A673 (cell line): ENCODE results near the gene ECHS1. TPM values are rescaled to one million over a fixed set of nuclear protein-coding genes. Genes with fewer than 3 reads are reported as not detected.

ENCODE experiments used
- Bru-seq: library from RNA; stranded (reverse); fragments of 400-500 nt; gene quantifications from one replicate; lab custom pipeline; 2021; lab: Mats Ljungman, UMichigan
- BruChase-seq, 2 experiments: library from RNA; stranded (reverse); fragments of 400-500 nt; gene quantifications; one replicate each; lab custom pipeline; 2021; lab: Mats Ljungman, UMichigan
- BruUV-seq: library from RNA; stranded (reverse); fragments of 400-500 nt; replicated peaks from 2 replicates; lab custom pipeline; 2021; lab: Mats Ljungman, UMichigan
- CTCF ChIA-PET: fragments of 300-600 bp; sonication (Branson Sonifier 250); formaldehyde crosslinking; loops from one replicate; lab custom pipeline; 2022; ENCODE audit warnings: antibody characterized with exemption; lab: Charles Lee
- POLR2A ChIA-PET: fragments of 300-600 bp; sonication (Branson Sonifier 250); formaldehyde crosslinking; loops from one replicate; lab custom pipeline; 2022; ENCODE audit warnings: antibody characterized with exemption; ENCODE audit not compliant: low non-redundant PET; lab: Charles Lee
- DNase-seq: peaks from one replicate; pipeline ENCODE4 v3.0.0-alpha.2; 2015; ENCODE audit warnings: low spot score
- H3K27ac ChIP-seq: fragments of 200-600 bp; sonication (generic); 2 replicates; pipeline ENCODE4 v1.5.1; 2016; ENCODE audit warnings: mixed run types, low read depth, mild to moderate bottlenecking, mixed read lengths, antibody characterized with exemption, low read length; ENCODE audit not compliant: poor library complexity, severe bottlenecking
- H3K27me3 ChIP-seq: fragments of 200-600 bp; sonication (generic); replicated peaks from 2 replicates; pipeline ENCODE4 v1.6.1; 2017; ENCODE audit warnings: mixed run types, low read depth, mild to moderate bottlenecking, mixed read lengths, antibody characterized with exemption, low read length; ENCODE audit not compliant: insufficient read depth, poor library complexity
- H3K36me3 ChIP-seq: fragments of 200-600 bp; sonication (generic); 2 replicates; pipeline ENCODE4 v1.6.1; 2016; ENCODE audit warnings: mixed run types, mild to moderate bottlenecking, mixed read lengths, antibody characterized with exemption, low read length; ENCODE audit not compliant: insufficient read depth, poor library complexity, severe bottlenecking
- H3K4me1 ChIP-seq: fragments of 200-600 bp; sonication (generic); 2 replicates; pipeline ENCODE4 v1.6.1; 2017; ENCODE audit warnings: mixed run types, mild to moderate bottlenecking, mixed read lengths, antibody characterized with exemption, low read length; ENCODE audit not compliant: insufficient read depth, poor library complexity, severe bottlenecking
- H3K4me3 ChIP-seq: fragments of 200-600 bp; sonication (generic); 2 replicates; pipeline ENCODE4 v1.5.1; 2016; ENCODE audit warnings: low read depth, mixed run types, mild to moderate bottlenecking, mixed read lengths, low read length; ENCODE audit not compliant: poor library complexity, severe bottlenecking
- H3K9me3 ChIP-seq: fragments of 200-600 bp; sonication (generic); 2 replicates; pipeline ENCODE4 v1.6.1; 2016; ENCODE audit warnings: mixed run types, low read depth, mild to moderate bottlenecking, mixed read lengths, antibody characterized with exemption, low read length; ENCODE audit not compliant: poor library complexity, severe bottlenecking
- CTCF ChIP-seq: fragments of 300-800, 200-600 bp; sonication (generic); conservative IDR thresholded peaks from 2 replicates; pipeline ENCODE4 v1.5.1; 2017; ENCODE audit warnings: low read depth, mild to moderate bottlenecking, antibody characterized with exemption, low read length, moderate library complexity, mixed read lengths
- EZH2 ChIP-seq: fragments of 200-600 bp; sonication (generic); IDR thresholded peaks from 2 replicates; pipeline ENCODE4 v1.6.1; 2017; ENCODE audit warnings: borderline replicate concordance, low read depth, mild to moderate bottlenecking, mixed read lengths, antibody characterized with exemption, low read length; ENCODE audit not compliant: poor library complexity, severe bottlenecking
- intact Hi-C: fragments of 100-400 bp; cut with micrococcal nuclease; formaldehyde crosslinking; loops from one replicate; pipeline ENCODE4 v1.10.0; 2022; ENCODE audit not compliant: unreplicated experiment
- long read RNA-seq: library from polyadenylated mRNA; stranded (forward); transcript quantifications from one replicate; pipeline ENCODE4 v2.0.0, GENCODE V29; 2022
- total RNA-seq: library from RNA; stranded (reverse); gene quantifications from 2 replicates; pipeline ENCODE4 v1.2.3, GENCODE V29; 2021

The ECHS1 gene
- total RNA-seq, result 96.3 and 101 TPM in 2 replicates
- percentile 68 among the genes with signal in this experiment for Bru-seq, nascent RNA
- BruChase-seq, experiment 1, labeled RNA remaining after a 2-hour chase, result percentile 66 among the genes with signal in this experiment
- BruChase-seq, experiment 2, labeled RNA remaining after a 6-hour chase, result percentile 80 among the genes with signal in this experiment
- long read RNA-seq, transcript ECHS1-201 (8 exons, 1,617 nt), result major isoform, 519 of 548 reads
- long read RNA-seq, partial matches to known transcripts, result 6 of 548 reads
- long read RNA-seq, other reads (novel, unspliced or antisense), result 23 of 548 reads

DNA sequence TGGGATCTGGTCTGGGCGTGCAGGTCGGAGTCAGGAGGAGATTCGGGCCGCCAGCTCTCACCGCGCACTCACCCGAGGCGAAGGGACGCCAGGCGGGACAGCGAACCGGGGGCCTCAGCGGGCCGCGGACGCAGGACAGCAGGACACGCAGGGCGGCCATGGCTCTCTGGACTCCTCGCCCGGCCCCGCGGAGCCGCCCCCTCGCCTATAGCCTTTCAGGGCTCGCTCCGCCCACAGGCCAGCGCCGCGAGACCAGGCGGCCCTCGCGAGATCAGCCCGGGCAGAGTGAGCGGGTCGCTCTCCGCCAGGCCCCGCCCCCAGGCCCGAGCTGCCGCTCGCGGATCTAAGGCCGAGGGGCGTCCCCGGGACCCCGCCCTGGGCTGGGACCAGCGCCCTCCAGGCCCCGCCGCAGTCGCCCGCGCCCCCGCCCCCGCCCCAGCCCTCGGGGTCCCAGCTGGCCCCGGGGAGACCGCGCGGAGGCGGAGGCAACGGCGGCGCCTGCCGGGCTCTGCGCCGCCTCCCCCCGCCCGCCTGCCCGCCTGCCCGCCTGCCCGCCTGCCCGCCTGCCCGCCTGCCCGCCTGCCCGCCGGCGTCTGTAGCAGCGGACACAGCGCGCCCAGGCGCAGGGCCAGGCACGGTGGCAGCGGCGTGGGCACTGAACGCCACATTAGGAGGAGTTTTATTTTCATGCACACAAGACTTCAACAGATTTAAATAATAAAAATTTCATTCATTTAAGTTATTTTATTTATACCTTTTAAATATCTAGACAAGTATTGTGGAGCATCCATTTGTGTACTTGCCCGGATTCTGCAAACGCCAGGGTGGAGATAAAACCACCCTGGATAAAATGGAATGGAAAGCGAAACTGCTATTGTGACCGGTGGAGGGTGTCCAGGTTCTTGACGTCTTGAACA is at the start of gene ECHS1:
TSS of gene ECHS1 (minus strand) at position 181 of the 917 bp plus-strand sequence. CDS start at position 160, 21 bp downstream.
- H3K36me3 ChIP-seq, result peaks cover 16% of the 10 kb centered on the region
- H3K27ac ChIP-seq, result peak within 1 kb of the TSS; percentile 75
- TF ChIP-seq CTCF (no peak), EZH2 (no peak)
- no TSS peak for BruUV-seq
- CTCF ChIA-PET, result no interaction called here
- H3K9me3 ChIP-seq, result no peaks in the 10 kb centered on the region
- DNase-seq, result peak; percentile 96
- POLR2A ChIA-PET, result no interaction called here
- peak within 1 kb of the TSS; percentile 77 for H3K4me3 ChIP-seq
- intact Hi-C loops, result no loop called here
- H3K4me1 ChIP-seq, result peaks cover 5% of the 10 kb centered on the region
- no peaks in the 10 kb centered on the region for H3K27me3 ChIP-seq

DNA sequence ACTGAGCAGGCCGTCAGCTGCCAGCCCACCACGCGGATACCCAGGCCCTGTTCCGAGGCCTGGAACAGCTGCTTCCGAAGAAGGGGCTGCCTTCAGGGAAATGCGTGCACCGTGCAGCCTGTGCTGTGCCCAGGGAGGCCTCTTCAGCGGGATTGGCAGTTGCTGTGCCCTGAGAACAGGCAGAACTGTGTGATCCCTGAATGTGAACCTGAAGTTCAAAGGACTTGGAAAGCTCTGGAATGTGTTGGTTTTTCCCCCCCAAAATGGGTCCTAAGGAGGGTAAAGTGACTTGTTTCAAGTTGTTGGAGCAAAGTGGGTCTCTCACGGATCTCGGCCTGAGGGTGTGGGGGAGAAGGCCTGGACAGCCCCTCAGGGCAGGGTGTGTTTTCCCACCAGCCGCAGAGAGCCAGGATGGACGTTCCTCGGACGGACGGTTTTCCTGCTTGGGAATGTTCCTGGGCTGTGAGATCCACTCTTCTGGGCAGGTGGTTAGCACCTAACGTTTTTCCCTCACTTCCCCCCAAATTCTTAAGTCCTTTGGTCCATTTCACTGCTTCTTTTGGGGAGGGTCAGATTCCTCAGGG is 49.2 kb upstream of the ECHS1 start:
- intact Hi-C loops, result no loop called here
- CTCF ChIA-PET, result no interaction called here
- Histone ChIP-seq H3K36me3 (no peaks in the 10 kb centered on the region), H3K4me1 (no peaks in the 10 kb centered on the region), H3K27me3 (no peaks in the 10 kb centered on the region), H3K27ac (no peak overlapping the region), H3K9me3 (no peaks in the 10 kb centered on the region), H3K4me3 (no peak overlapping the region)
- POLR2A ChIA-PET, result no interaction called here
- no TSS peak for BruUV-seq
- no peak for TF ChIP-seq CTCF
- TF ChIP-seq EZH2, result no peak
- DNase-seq, result no peak

DNA sequence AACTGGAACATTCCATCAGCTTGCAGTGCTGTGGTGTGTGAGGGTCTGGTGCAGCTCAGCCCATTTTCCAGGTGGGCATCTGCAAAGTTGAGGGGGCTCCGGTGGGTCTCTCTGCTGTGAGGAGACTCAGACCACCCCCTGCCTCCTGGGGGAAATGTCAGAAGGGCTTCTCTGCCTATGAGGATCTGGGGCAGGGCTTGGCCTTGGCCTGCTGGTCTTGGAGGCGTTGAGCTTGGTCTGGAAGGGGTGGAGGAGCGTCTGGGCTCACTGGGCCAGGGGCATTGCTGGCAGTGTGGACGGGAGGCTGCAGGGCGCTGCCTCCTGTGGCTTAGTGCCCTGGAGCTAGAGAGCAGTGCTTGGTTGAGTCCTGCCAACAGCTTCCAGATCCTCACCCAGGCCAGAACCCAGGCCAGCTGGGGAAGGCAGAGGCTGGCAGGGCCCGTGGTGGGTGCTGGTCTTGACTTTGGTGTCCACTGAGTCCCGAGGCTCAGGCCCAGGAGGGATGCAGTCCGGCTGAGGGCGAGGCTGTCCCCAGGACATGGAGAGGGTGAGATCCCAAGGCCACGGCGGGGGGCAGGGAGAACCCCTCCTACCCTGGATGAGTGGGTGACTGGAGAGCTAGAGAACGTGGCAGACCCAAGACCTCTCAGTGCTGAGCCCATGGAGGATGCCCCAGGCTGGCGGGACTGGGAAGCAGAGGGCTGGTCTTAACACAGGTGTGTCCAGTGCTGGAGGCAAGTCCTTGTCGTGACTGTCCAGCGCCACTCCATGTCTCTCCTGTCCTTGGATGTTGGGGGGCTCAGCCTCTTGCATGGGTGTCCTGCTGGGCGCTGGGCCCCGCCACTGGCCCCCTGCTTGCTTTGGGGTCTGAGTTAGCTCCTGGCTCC is 48.4 kb upstream of the ECHS1 start:
- Histone ChIP-seq H3K27me3 (no peaks in the 10 kb centered on the region), H3K4me1 (no peaks in the 10 kb centered on the region), H3K9me3 (no peaks in the 10 kb centered on the region), H3K4me3 (no peak overlapping the region), H3K36me3 (no peaks in the 10 kb centered on the region), H3K27ac (no peak overlapping the region)
- no TSS peak for BruUV-seq
- no peak for TF ChIP-seq EZH2
- no peak for TF ChIP-seq CTCF
- ChIA-PET CTCF (no interaction called here), POLR2A (no interaction called here)
- DNase-seq, result no peak
- intact Hi-C loops, result no loop called here
